ENCODE results near the gene ARPC3. TPM values are rescaled to one million over a fixed set of nuclear protein-coding genes. Genes with fewer than 3 reads are reported as not detected.
"Not testable (repeated sequence)": the region's sequence is repeated elsewhere in the genome, so short reads cannot be mapped to it uniquely, and the experiment has no call there.

ARPC3 gene
- total RNA-seq, 1 experiment from 2014 or later = 85.0 TPM

GRCh38 chr12:110417113-110417512 lies 33.0 kb downstream of the ARPC3 start:
- not testable (repeated sequence) for DNase-seq (ENCODE audit: low spot score)

DNA sequence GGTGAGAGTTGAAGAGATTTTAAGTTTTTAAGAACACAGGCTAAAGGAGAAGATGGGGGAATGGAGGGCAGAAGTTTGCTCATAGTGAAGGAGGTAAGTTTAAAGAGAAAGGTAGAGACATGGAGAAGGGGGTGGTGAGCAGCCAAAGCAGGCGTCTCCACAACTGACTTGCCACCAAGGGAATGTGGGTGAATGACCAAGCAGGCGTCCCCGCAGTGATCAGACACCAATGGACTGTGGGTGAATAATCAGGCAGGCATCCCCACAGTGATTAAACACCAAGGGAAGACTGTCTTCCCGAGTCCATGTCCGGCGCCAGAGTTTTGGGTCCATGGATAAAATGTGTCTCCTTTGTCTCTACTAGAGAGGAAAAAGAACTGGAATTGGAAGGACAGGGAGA lies 40.1 kb downstream of the ARPC3 start:
- not testable (repeated sequence) for DNase-seq (ENCODE audit: low spot score)

GRCh38 chr12:110405126-110405662 lies 44.9 kb downstream of the ARPC3 start:
- not testable (repeated sequence) for DNase-seq (ENCODE audit: low spot score)

DNA sequence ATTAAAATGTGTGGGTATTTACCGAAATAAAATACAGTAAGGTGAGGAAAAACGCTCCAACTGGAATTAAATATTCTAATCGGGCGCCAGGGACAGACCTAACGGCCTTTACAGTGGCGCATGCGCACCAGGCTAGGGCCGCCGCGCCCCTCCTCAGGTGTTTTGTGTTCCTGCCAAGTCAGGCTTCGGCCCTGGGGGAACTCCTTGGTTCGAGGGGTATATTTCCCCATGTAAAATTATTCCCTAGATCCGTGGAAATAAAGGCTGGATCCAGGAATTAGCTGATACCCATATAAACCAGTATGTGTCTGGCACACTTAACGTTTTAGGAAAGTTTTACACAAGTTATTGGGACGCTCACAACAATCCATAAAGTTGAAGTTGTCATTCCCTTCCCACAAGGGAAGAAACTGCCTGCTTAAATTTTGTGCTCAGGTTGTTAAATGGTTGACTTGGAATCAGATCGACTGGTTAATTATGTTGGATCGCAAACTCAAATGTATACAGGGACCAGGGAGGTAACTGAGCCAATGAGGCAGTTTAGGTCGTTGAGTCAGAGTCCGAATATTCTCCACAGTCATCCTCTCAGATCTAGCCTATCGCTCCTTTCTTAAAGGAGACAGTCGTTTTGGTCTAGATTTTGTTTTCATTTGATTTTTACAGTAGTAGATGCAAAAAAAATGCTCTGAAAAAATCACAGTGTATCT lies 46.0 kb downstream of the ARPC3 start:
- peak; percentile 90 for DNase-seq (ENCODE audit: low spot score)

DNA sequence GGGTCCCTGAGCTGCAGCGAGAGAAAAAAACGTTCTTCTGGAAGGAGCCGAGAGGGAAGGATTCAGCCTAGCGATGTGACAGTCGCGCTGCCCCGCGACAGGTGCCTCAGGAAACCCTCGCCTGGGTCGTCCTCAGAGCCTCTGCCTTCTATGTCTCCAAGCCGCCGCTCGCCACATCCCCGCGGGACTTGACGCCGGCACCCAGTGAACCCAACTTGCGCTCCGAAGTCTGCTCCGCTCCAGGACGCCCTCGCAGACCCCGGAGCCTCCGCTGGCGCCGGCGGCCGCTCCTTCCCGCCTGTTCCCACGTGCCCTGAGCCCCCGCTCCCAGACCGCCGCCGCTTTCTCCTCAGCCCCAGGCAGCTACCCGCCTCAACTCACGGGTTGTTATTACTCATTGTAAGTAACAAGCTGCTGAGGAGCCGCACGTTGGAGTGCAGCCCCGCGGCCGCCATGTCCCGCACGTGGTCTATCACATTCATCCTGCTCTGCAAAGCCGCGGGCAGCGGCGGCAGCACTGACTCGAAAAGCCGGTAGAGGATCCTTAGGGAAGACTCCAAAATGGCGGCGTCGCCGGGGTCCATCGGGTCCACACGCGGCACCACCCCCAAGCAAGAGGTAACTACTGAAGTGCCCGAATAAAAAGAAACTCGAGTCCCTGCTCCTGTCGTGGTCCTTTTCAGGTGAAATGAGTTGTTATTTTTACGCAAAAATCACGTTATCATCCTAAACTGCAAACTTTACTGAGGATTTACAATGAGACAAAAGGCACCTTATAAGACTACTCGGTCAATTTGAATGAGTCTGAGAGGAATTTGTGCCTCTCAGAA lies 46.8 kb downstream of the ARPC3 start, which contains the start of gene ANAPC7:
ANAPC7 (minus strand) TSS at position 563 of the 830 bp plus-strand sequence; CDS start at position 482, 81 bp downstream.
- DNase-seq (ENCODE audit: low spot score) = peak; percentile 90

Small RNA genes lying within 50 kb of the gene (small RNA-seq; reads per million reads assigned to genes)
- gene RF00278 = not detected

Other genes starting within 250 kb of the ARPC3 start
- gene ATP2A2, start 169.1 kb downstream of the ARPC3 start, total RNA-seq (2014; rRNA removed; shearing (Covaris generic)) = 113 and 123 TPM in 2 replicates
- 54.4 and 58.5 TPM in 2 replicates for gene ANAPC7, start 46.6 kb downstream of the ARPC3 start, total RNA-seq (2014; rRNA removed; shearing (Covaris generic))
- 10.8 and 14.3 TPM in 2 replicates for gene GPN3, start 17.9 kb upstream of the ARPC3 start, total RNA-seq (2014; rRNA removed; shearing (Covaris generic))
- gene FAM216A, start 18.5 kb upstream of the ARPC3 start, total RNA-seq (2014; rRNA removed; shearing (Covaris generic)) = 15.0 and 15.3 TPM in 2 replicates
- gene VPS29, start 51.8 kb upstream of the ARPC3 start, total RNA-seq (2014; rRNA removed; shearing (Covaris generic)) = 41.7 and 43.5 TPM in 2 replicates
- gene RAD9B, start 52.0 kb upstream of the ARPC3 start, total RNA-seq (2014; rRNA removed; shearing (Covaris generic)) = 0.23 TPM in 1 of 2 replicates, not detected in the other
- 3.7 and 6.1 TPM in 2 replicates for gene PPTC7, start 133.0 kb upstream of the ARPC3 start, total RNA-seq (2014; rRNA removed; shearing (Covaris generic))
- 3.0 and 5.3 TPM in 2 replicates for gene TCTN1, start 163.8 kb upstream of the ARPC3 start, total RNA-seq (2014; rRNA removed; shearing (Covaris generic))
- gene HVCN1, start 238.8 kb upstream of the ARPC3 start, total RNA-seq (2014; rRNA removed; shearing (Covaris generic)) = not detected in 2 replicates

Data from HT-29 (cell line).